Activated T-helper 1 cell treated with anti-CD3 and anti-CD28 coated beads, Interleukin-12 subunit alpha, Interleukin-12 subunit beta, Interleukin-2, Interleukin-4 antibody, amounts not matched to agents 30 ng/mL and 10 ng/mL and 1 ng/mL, durations not matched to agents 14 hours and 24 hours and 36 hours (primary cell): Measurements from ENCODE around the gene C17orf67. TPM values are rescaled to one million over a fixed set of nuclear protein-coding genes. Genes with fewer than 3 reads are reported as not detected.

Experiments
- DNase-seq: peaks from one replicate; pipeline ENCODE4 v3.0.0; 2021; ENCODE audit warnings: low spot score
- H3K27ac Mint-ChIP-seq: one replicate; pipeline ENCODE4 v1.8.0; 2021; ENCODE audit warnings: mild to moderate bottlenecking, mixed read lengths
- H3K27me3 Mint-ChIP-seq: one replicate; pipeline ENCODE4 v1.8.0; 2022; ENCODE audit warnings: mild to moderate bottlenecking, moderate library complexity, mixed read lengths; ENCODE audit not compliant: insufficient read depth
- H3K36me3 Mint-ChIP-seq: one replicate; pipeline ENCODE4 v1.8.0; 2021; ENCODE audit warnings: low read depth, mixed read lengths
- H3K4me1 Mint-ChIP-seq: one replicate; pipeline ENCODE4 v1.8.0; 2021; ENCODE audit warnings: low read depth, mixed read lengths
- H3K4me3 Mint-ChIP-seq: one replicate; pipeline ENCODE4 v1.8.0; 2021; ENCODE audit warnings: mild to moderate bottlenecking, moderate library complexity, mixed read lengths
- H3K9me3 Mint-ChIP-seq: one replicate; pipeline ENCODE4 v1.8.0; 2021; ENCODE audit warnings: mixed read lengths
- intact Hi-C: fragments of 100-400 bp; cut with micrococcal nuclease; formaldehyde crosslinking; loops from one replicate; pipeline ENCODE4 v1.15.1; 2024
- total RNA-seq: library from RNA; stranded (reverse); gene quantifications from 2 replicates; pipeline ENCODE4 v1.2.3, GENCODE V29; 2022

Gene C17orf67
- total RNA-seq, 1 donor from 2014 or later: 3.1 TPM

GRCh38 chr17:56851008-56851407 is 17.3 kb upstream of the C17orf67 start:
- Mint-ChIP-seq H3K27ac (no peak overlapping the region), H3K36me3 (peaks cover 36% of the 10 kb centered on the region), H3K4me3 (no peak overlapping the region), H3K9me3 (no peaks in the 10 kb centered on the region), H3K4me1 (no peaks in the 10 kb centered on the region), H3K27me3 (no peaks in the 10 kb centered on the region)
- DNase-seq: no peak
- intact Hi-C loops: no loop called here

- Mint-ChIP-seq H3K27me3 (no peaks in the 10 kb centered on the region), H3K36me3 (peaks cover 38% of the 10 kb centered on the region), H3K4me3 (no peak overlapping the region), H3K9me3 (no peaks in the 10 kb centered on the region), H3K4me1 (no peaks in the 10 kb centered on the region), H3K27ac (no peak overlapping the region)
- no peak for DNase-seq
- intact Hi-C loops: no loop called here
Measured at GRCh38 chr17:56850591-56850990, 16.9 kb upstream of the C17orf67 start.

- intact Hi-C loops: no loop called here
- Mint-ChIP-seq H3K4me3 (no peak overlapping the region), H3K4me1 (peaks cover under 1% of the 10 kb centered on the region), H3K9me3 (no peaks in the 10 kb centered on the region), H3K27me3 (no peaks in the 10 kb centered on the region), H3K27ac (no peak overlapping the region), H3K36me3 (peaks cover 38% of the 10 kb centered on the region)
- no peak for DNase-seq
Measured at GRCh38 chr17:56849131-56849530, 15.4 kb upstream of the C17orf67 start.

- no peaks in the 10 kb centered on the region for H3K9me3 Mint-ChIP-seq
- no peak for DNase-seq
- no peak overlapping the region for H3K27ac Mint-ChIP-seq
- H3K4me1 Mint-ChIP-seq: peaks cover 3% of the 10 kb centered on the region
- no peak overlapping the region for H3K4me3 Mint-ChIP-seq
- H3K27me3 Mint-ChIP-seq: no peaks in the 10 kb centered on the region
- peaks cover 36% of the 10 kb centered on the region for H3K36me3 Mint-ChIP-seq
- intact Hi-C loops: no loop called here
Measured at GRCh38 chr17:56847106-56847505, 13.4 kb upstream of the C17orf67 start.

GRCh38 chr17:56845934-56846333 is 12.2 kb upstream of the C17orf67 start:
- no peaks in the 10 kb centered on the region for H3K9me3 Mint-ChIP-seq
- H3K4me3 Mint-ChIP-seq: no peak overlapping the region
- no peak overlapping the region for H3K27ac Mint-ChIP-seq
- H3K4me1 Mint-ChIP-seq: peaks cover 3% of the 10 kb centered on the region
- DNase-seq: no peak
- H3K27me3 Mint-ChIP-seq: no peaks in the 10 kb centered on the region
- intact Hi-C loops: no loop called here
- H3K36me3 Mint-ChIP-seq: peaks cover 29% of the 10 kb centered on the region

- H3K4me3 Mint-ChIP-seq: no peak overlapping the region
- H3K9me3 Mint-ChIP-seq: no peaks in the 10 kb centered on the region
- peaks cover 21% of the 10 kb centered on the region for H3K4me1 Mint-ChIP-seq
- DNase-seq: no peak
- peaks cover 22% of the 10 kb centered on the region for H3K36me3 Mint-ChIP-seq
- no peak overlapping the region for H3K27ac Mint-ChIP-seq
- no peaks in the 10 kb centered on the region for H3K27me3 Mint-ChIP-seq
- intact Hi-C loops: no loop called here
Measured at GRCh38 chr17:56842577-56842976, 8.9 kb upstream of the C17orf67 start.

- intact Hi-C loops: loop anchor here (5.0 to 10.0 kb wide), 2 partner anchors 419 to 1166 kb away; partner anchors contain the start of genes MSI2 and SRSF1
- no peaks in the 10 kb centered on the region for H3K9me3 Mint-ChIP-seq
- no peak overlapping the region for H3K27ac Mint-ChIP-seq
- no peak for DNase-seq
- peaks cover 21% of the 10 kb centered on the region for H3K36me3 Mint-ChIP-seq
- H3K4me3 Mint-ChIP-seq: no peak overlapping the region
- H3K4me1 Mint-ChIP-seq: peaks cover 44% of the 10 kb centered on the region
- no peaks in the 10 kb centered on the region for H3K27me3 Mint-ChIP-seq
Measured at GRCh38 chr17:56838687-56839086, 5.0 kb upstream of the C17orf67 start.

GRCh38 chr17:56835264-56835585 is 1.5 kb upstream of the C17orf67 start:
- intact Hi-C loops: loop anchor here (2.0 to 10.0 kb wide), 4 partner anchors 48 to 1170 kb away; partner anchors contain the start of genes COIL, MSI2 and SRSF1
- H3K27ac Mint-ChIP-seq: peak overlapping the region; percentile 96
- H3K36me3 Mint-ChIP-seq: peaks cover 29% of the 10 kb centered on the region
- no peak for DNase-seq
- H3K27me3 Mint-ChIP-seq: no peaks in the 10 kb centered on the region
- H3K4me3 Mint-ChIP-seq: peak overlapping the region; percentile 94
- H3K4me1 Mint-ChIP-seq: peaks cover 70% of the 10 kb centered on the region
- H3K9me3 Mint-ChIP-seq: no peaks in the 10 kb centered on the region

GRCh38 chr17:56834380-56835263 is 902 bp upstream of the C17orf67 start:
- peak overlapping the region; percentile 94 for H3K4me3 Mint-ChIP-seq
- DNase-seq: peak; percentile 65
- H3K27me3 Mint-ChIP-seq: no peaks in the 10 kb centered on the region
- no peaks in the 10 kb centered on the region for H3K9me3 Mint-ChIP-seq
- H3K4me1 Mint-ChIP-seq: peaks cover 70% of the 10 kb centered on the region
- peaks cover 27% of the 10 kb centered on the region for H3K36me3 Mint-ChIP-seq
- intact Hi-C loops: loop anchor here (1.0 to 10.0 kb wide), 10 partner anchors 48 to 1412 kb away; partner anchors contain the start of genes AKAP1, COIL, MMD and MRPS23
- peak overlapping the region; percentile 96 for H3K27ac Mint-ChIP-seq

GRCh38 chr17:56833057-56833808 is 487 bp downstream of the C17orf67 start:
- H3K4me1 Mint-ChIP-seq: peaks cover 58% of the 10 kb centered on the region

GRCh38 chr17:56832446-56832845 is 1.3 kb downstream of the C17orf67 start:
- DNase-seq: no peak
- peak overlapping the region; percentile 90 for H3K4me3 Mint-ChIP-seq
- peaks cover 50% of the 10 kb centered on the region for H3K4me1 Mint-ChIP-seq
- intact Hi-C loops: loop anchor here (5.0 to 10.0 kb wide), 4 partner anchors 610 to 1410 kb away; partner anchors contain the start of genes MMD, MRPS23 and SRSF1
- H3K9me3 Mint-ChIP-seq: no peaks in the 10 kb centered on the region
- H3K27ac Mint-ChIP-seq: peak overlapping the region; percentile 4
- H3K36me3 Mint-ChIP-seq: peaks cover 24% of the 10 kb centered on the region
- no peaks in the 10 kb centered on the region for H3K27me3 Mint-ChIP-seq

More at GRCh38 chr17:56833057-56833808, 487 bp downstream of the C17orf67 start:
- Mint-ChIP-seq H3K36me3 (peaks cover 27% of the 10 kb centered on the region), H3K27ac (peak overlapping the region; percentile 80), H3K4me3 (peak overlapping the region; percentile 90), H3K27me3 (no peaks in the 10 kb centered on the region), H3K9me3 (no peaks in the 10 kb centered on the region)
- DNase-seq: peak; percentile 61
- intact Hi-C loops: loop anchor here (1.0 to 10.0 kb wide), 7 partner anchors 14 to 1411 kb away; partner anchors contain the start of genes MMD, MRPS23, SCPEP1 and SRSF1

GRCh38 chr17:56831369-56832095 is 2.2 kb downstream of the C17orf67 start:
- Mint-ChIP-seq H3K27ac (no peak overlapping the region), H3K27me3 (no peaks in the 10 kb centered on the region), H3K4me3 (peak overlapping the region; percentile 90), H3K36me3 (peaks cover 16% of the 10 kb centered on the region), H3K9me3 (no peaks in the 10 kb centered on the region), H3K4me1 (peaks cover 41% of the 10 kb centered on the region)
- no peak for DNase-seq
- intact Hi-C loops: loop anchor here (5.0 to 10.0 kb wide), 4 partner anchors 611 to 1409 kb away; partner anchors contain the start of genes MMD, MRPS23 and SRSF1
